H9 (cell line): ENCODE measurements around the gene KRTAP10-12. TPM values are rescaled to one million over a fixed set of nuclear protein-coding genes. Genes with fewer than 3 reads are reported as not detected.
"Not testable (repeated sequence)": the region's sequence is repeated elsewhere in the genome, so short reads cannot be mapped to it uniquely, and the experiment has no call there.

Experiments
- DNase-seq: peaks from one replicate; pipeline ENCODE4 v3.0.0-alpha.2; 2017
- H2AFZ ChIP-seq: one replicate; pipeline ENCODE4 v1.6.1; 2013; ENCODE audit warnings: mild to moderate bottlenecking, low read length, control low read depth, moderate library complexity
- H2AK5ac ChIP-seq: 2 replicates; pipeline ENCODE4 v1.6.1; 2013; ENCODE audit warnings: low read length, control low read depth, mixed read lengths; ENCODE audit not compliant: insufficient read length
- H2BK120ac ChIP-seq: one replicate; pipeline ENCODE4 v1.6.1; 2013; ENCODE audit warnings: low read depth, mild to moderate bottlenecking, low read length, control low read depth, inconsistent platforms; ENCODE audit not compliant: poor library complexity, severe bottlenecking
- H2BK12ac ChIP-seq: 2 replicates; pipeline ENCODE4 v1.6.1; 2013; ENCODE audit warnings: low read length, control low read depth, mixed read lengths, low read depth; ENCODE audit not compliant: insufficient read length
- H2BK15ac ChIP-seq: 2 replicates; pipeline ENCODE4 v1.6.1; 2013; ENCODE audit warnings: low read depth, low read length, control low read depth
- H2BK20ac ChIP-seq: one replicate; pipeline ENCODE4 v1.6.1; 2013; ENCODE audit warnings: low read depth, mild to moderate bottlenecking, low read length, control low read depth, inconsistent platforms; ENCODE audit not compliant: poor library complexity, severe bottlenecking
- H2BK5ac ChIP-seq: 2 replicates; pipeline ENCODE4 v1.6.1; 2013; ENCODE audit warnings: low read length, control low read depth, mixed read lengths; ENCODE audit not compliant: insufficient read length
- H3K14ac ChIP-seq: 2 replicates; pipeline ENCODE4 v1.6.1; 2013; ENCODE audit warnings: low read length, control low read depth; ENCODE audit not compliant: insufficient read depth
- H3K18ac ChIP-seq: 2 replicates; pipeline ENCODE4 v1.6.1; 2013; ENCODE audit warnings: low read depth, mild to moderate bottlenecking, mixed read lengths, low read length, control low read depth; ENCODE audit not compliant: insufficient read length
- H3K23ac ChIP-seq: 2 replicates; pipeline ENCODE4 v1.6.1; 2013; ENCODE audit warnings: low read length, control low read depth, mixed read lengths, low read depth; ENCODE audit not compliant: insufficient read length
- H3K23me2 ChIP-seq: 2 replicates; pipeline ENCODE4 v1.6.1; 2013; ENCODE audit warnings: low read depth, mild to moderate bottlenecking, mixed read lengths, low read length, control low read depth; ENCODE audit not compliant: insufficient read length, poor library complexity, severe bottlenecking
- H3K27ac ChIP-seq: 2 replicates; pipeline ENCODE4 v1.5.1; 2013; ENCODE audit warnings: low read length, control low read depth, mixed read lengths, low read depth; ENCODE audit not compliant: insufficient read length
- H3K27me3 ChIP-seq: 2 replicates; pipeline ENCODE4 v1.6.1; 2013; ENCODE audit warnings: low read length, control low read depth, inconsistent platforms; ENCODE audit not compliant: insufficient read depth
- H3K4ac ChIP-seq: 2 replicates; pipeline ENCODE4 v1.6.1; 2013; ENCODE audit warnings: low read depth, mild to moderate bottlenecking, control low read depth, inconsistent platforms, low read length, moderate library complexity
- H3K4me1 ChIP-seq: 2 replicates; pipeline ENCODE4 v1.6.1; 2013; ENCODE audit warnings: low read length, control low read depth, inconsistent platforms; ENCODE audit not compliant: insufficient read depth
- H3K4me2 ChIP-seq: 2 replicates; pipeline ENCODE4 v1.6.1; 2013; ENCODE audit warnings: low read length, control low read depth, mixed read lengths; ENCODE audit not compliant: insufficient read length, insufficient read depth
- H3K56ac ChIP-seq: 2 replicates; pipeline ENCODE4 v1.6.1; 2013; ENCODE audit warnings: low read depth, mild to moderate bottlenecking, mixed read lengths, low read length, control low read depth; ENCODE audit not compliant: insufficient read length
- H3K79me1 ChIP-seq: 2 replicates; pipeline ENCODE4 v1.6.1; 2013; ENCODE audit warnings: low read depth, mild to moderate bottlenecking, moderate library complexity, low read length, control low read depth, inconsistent platforms; ENCODE audit not compliant: insufficient read depth, poor library complexity, severe bottlenecking
- H3K79me2 ChIP-seq: 2 replicates; pipeline ENCODE4 v1.6.1; 2013; ENCODE audit warnings: low read length, control low read depth, inconsistent platforms; ENCODE audit not compliant: insufficient read depth
- H3K9ac ChIP-seq: 2 replicates; pipeline ENCODE4 v1.6.1; 2013; ENCODE audit warnings: low read length, control low read depth, mixed read lengths; ENCODE audit not compliant: insufficient read length; ENCODE audit errors: extremely low read depth
- H3K9me3 ChIP-seq: one replicate; pipeline ENCODE4 v1.6.1; 2013; ENCODE audit warnings: low read depth, low read length, inconsistent platforms; ENCODE audit not compliant: control insufficient read depth
- H3T11ph ChIP-seq: one replicate; pipeline ENCODE4 v1.6.1; 2013; ENCODE audit warnings: mild to moderate bottlenecking, low read length, control low read depth, inconsistent platforms
- H4K20me1 ChIP-seq: one replicate; pipeline ENCODE4 v1.6.1; 2013; ENCODE audit not compliant: control insufficient read depth, insufficient read length, insufficient read depth
- H4K5ac ChIP-seq: 2 replicates; pipeline ENCODE4 v1.6.1; 2013; ENCODE audit warnings: low read depth, mild to moderate bottlenecking, mixed read lengths, low read length, control low read depth; ENCODE audit not compliant: insufficient read length
- H4K8ac ChIP-seq: replicated peaks from 2 replicates; pipeline ENCODE4 v1.6.1; 2013; ENCODE audit warnings: low read length, control low read depth, mixed read lengths, low read depth; ENCODE audit not compliant: insufficient read length
- H4K91ac ChIP-seq: 2 replicates; pipeline ENCODE4 v1.6.1; 2013; ENCODE audit warnings: low read depth, mild to moderate bottlenecking, moderate library complexity, mixed read lengths, low read length, control low read depth; ENCODE audit not compliant: insufficient read length
- H3K27ac Mint-ChIP-seq, 3 experiments: 2 replicates in 2 of 3; 3 replicates in 1 of 3; pipeline ENCODE4 v1.8.0; 2020 to 2021; ENCODE audit warnings: mixed read lengths in 3 of 3, mild to moderate bottlenecking in 1 of 3, moderate library complexity in 1 of 3
- H3K27me3 Mint-ChIP-seq: 2 replicates; pipeline ENCODE4 v1.8.0; 2021; ENCODE audit warnings: low read depth, mild to moderate bottlenecking, moderate library complexity, mixed read lengths
- H3K36me3 Mint-ChIP-seq, 3 experiments: 2 replicates in 2 of 3; 3 replicates in 1 of 3; pipeline ENCODE4 v1.8.0; 2020 to 2021; ENCODE audit warnings: low read depth in 3 of 3, mixed read lengths in 3 of 3; ENCODE audit not compliant: insufficient read depth in 1 of 3
- H3K4me1 Mint-ChIP-seq, 2 experiments: 2 replicates each; pipeline ENCODE4 v1.8.0; 2020; ENCODE audit warnings: mixed read lengths in 2 of 2
- H3K4me3 Mint-ChIP-seq, 2 experiments: 2 replicates in 1 of 2; 3 replicates in 1 of 2; pipeline ENCODE4 v1.8.0; 2020 to 2021; ENCODE audit warnings: mild to moderate bottlenecking in 2 of 2, mixed read lengths in 2 of 2, moderate library complexity in 1 of 2
- H3K9me3 Mint-ChIP-seq, 2 experiments: 2 replicates in 1 of 2; 3 replicates in 1 of 2; pipeline ENCODE4 v1.8.0; 2020; ENCODE audit warnings: mild to moderate bottlenecking in 2 of 2, mixed read lengths in 2 of 2, moderate library complexity in 1 of 2
- WGBS: extraction: QIAGEN DNeasy Blood & Tissue Kit; methylation state at CpG from one replicate; pipeline ENCODE4 v1.1.7; 2013; ENCODE audit warnings: missing lambda C conversion rate, low lambda C conversion rate, mixed read lengths; ENCODE audit not compliant: insufficient read length; ENCODE audit errors: extremely low coverage; 5-methylcytosine and 5-hydroxymethylcytosine counted together
- long read RNA-seq: library from polyadenylated mRNA; unstranded; transcript quantifications from one replicate; pipeline ENCODE4 v2.0.0, GENCODE V29; 2020
- total RNA-seq: library from RNA; stranded (reverse); gene quantifications from 2 replicates; pipeline ENCODE4 v1.2.1, GENCODE V29; 2021

Gene KRTAP10-12, protein sequence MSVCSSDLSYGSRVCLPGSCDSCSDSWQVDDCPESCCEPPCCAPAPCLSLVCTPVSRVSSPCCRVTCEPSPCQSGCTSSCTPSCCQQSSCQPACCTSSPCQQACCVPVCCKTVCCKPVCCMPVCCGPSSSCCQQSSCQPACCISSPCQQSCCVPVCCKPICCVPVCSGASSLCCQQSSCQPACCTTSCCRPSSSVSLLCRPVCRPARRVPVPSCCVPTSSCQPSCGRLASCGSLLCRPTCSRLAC
- total RNA-seq, result not detected in 2 replicates
- long read RNA-seq, result 0 reads

- H2BK15ac ChIP-seq, H3K14ac ChIP-seq, H3T11ph ChIP-seq, H3K27me3 ChIP-seq, H2BK20ac ChIP-seq, H3K4me3 Mint-ChIP-seq, H4K20me1 ChIP-seq, H3K79me1 ChIP-seq, H2BK12ac ChIP-seq, H2BK5ac ChIP-seq, H3K23me2 ChIP-seq, H3K9me3 ChIP-seq, DNase-seq, H3K18ac ChIP-seq, H3K79me2 ChIP-seq, H4K5ac ChIP-seq, H2BK120ac ChIP-seq, H3K9ac ChIP-seq, H3K56ac ChIP-seq, H3K27me3 Mint-ChIP-seq, H3K27ac ChIP-seq, H4K91ac ChIP-seq, H4K8ac ChIP-seq, H3K4ac ChIP-seq, H2AK5ac ChIP-seq, H3K23ac ChIP-seq, H3K4me1 ChIP-seq, H2AFZ ChIP-seq: not testable (repeated sequence)
- H3K4me1 Mint-ChIP-seq, result peaks cover 58 to 63% of the 10 kb centered on the region in 2 experiments
- peaks cover 14 to 17% of the 10 kb centered on the region in 2 experiments for H3K9me3 Mint-ChIP-seq
- peak within 1 kb of the TSS; percentile 20 for H3K4me2 ChIP-seq
- H3K36me3 Mint-ChIP-seq, result peaks cover 7 to 18% (median 7%) of the 10 kb centered on the region in 3 experiments; a peak in 6 of 7 replicates
- WGBS, result no CpG with 5 or more reads among the region's 21 CpGs
- H3K27ac Mint-ChIP-seq, result peak within 1 kb of the TSS in 2 of 3 experiments; percentile 50 to 70; a peak in 3 of 7 replicates
Observed at GRCh38 chr21:44697172-44697810, at the start of gene KRTAP10-12. TSS of gene KRTAP10-12 (plus strand) at chr21:44697172. CDS start at chr21:44697202, 30 bp downstream.
